ENCODE measurements around the gene SACS.
"Not testable (repeated sequence)": the region's sequence is repeated elsewhere in the genome, so short reads cannot be mapped to it uniquely, and the experiment has no call there.

SACS gene

GRCh38 chr13:23401156-23401555 lies 32.3 kb downstream of the SACS start:
- H3K9ac ChIP-seq (ENCODE audit: low read depth, low read length); H3K4me1 ChIP-seq (ENCODE audit: control insufficient read depth, insufficient read depth, low read length); H3K9me3 ChIP-seq (ENCODE audit: control insufficient read depth, insufficient read depth, low read length); H3K27me3 ChIP-seq (ENCODE audit: control insufficient read depth, insufficient read depth, low read length); H3K27ac ChIP-seq (ENCODE audit: low read depth, low read length); H3K4me3 ChIP-seq (ENCODE audit: low read depth, low read length); H3K36me3 ChIP-seq (ENCODE audit: control insufficient read depth, insufficient read depth, low read length): not testable (repeated sequence)

- Histone ChIP-seq H3K4me3 (ENCODE audit: low read depth, low read length) (no peak overlapping the region), H3K9ac (ENCODE audit: low read depth, low read length) (no peak overlapping the region), H3K9me3 (ENCODE audit: control insufficient read depth, insufficient read depth, low read length) (peaks cover 4% of the 10 kb centered on the region; the same call in 1 of the 2 replicates), H3K27me3 (ENCODE audit: control insufficient read depth, insufficient read depth, low read length) (no peaks in the 10 kb centered on the region), H3K27ac (ENCODE audit: low read depth, low read length) (no peak overlapping the region), H3K4me1 (ENCODE audit: control insufficient read depth, insufficient read depth, low read length) (no peaks in the 10 kb centered on the region), H3K36me3 (ENCODE audit: control insufficient read depth, insufficient read depth, low read length) (no peaks in the 10 kb centered on the region)
Measured at GRCh38 chr13:23399347-23399746, 34.2 kb downstream of the SACS start.

GRCh38 chr13:23394821-23395220 lies 38.7 kb downstream of the SACS start:
- Histone ChIP-seq H3K4me3 (ENCODE audit: low read depth, low read length) (no peak overlapping the region), H3K9ac (ENCODE audit: low read depth, low read length) (no peak overlapping the region), H3K27ac (ENCODE audit: low read depth, low read length) (no peak overlapping the region), H3K27me3 (ENCODE audit: control insufficient read depth, insufficient read depth, low read length) (no peaks in the 10 kb centered on the region), H3K9me3 (ENCODE audit: control insufficient read depth, insufficient read depth, low read length) (peaks cover 4% of the 10 kb centered on the region; the same call in 1 of the 2 replicates), H3K4me1 (ENCODE audit: control insufficient read depth, insufficient read depth, low read length) (no peaks in the 10 kb centered on the region), H3K36me3 (ENCODE audit: control insufficient read depth, insufficient read depth, low read length) (no peaks in the 10 kb centered on the region)

- H3K36me3 ChIP-seq (ENCODE audit: control insufficient read depth, insufficient read depth, low read length): no peaks in the 10 kb centered on the region
- no peak overlapping the region for H3K9ac ChIP-seq (ENCODE audit: low read depth, low read length)
- no peaks in the 10 kb centered on the region for H3K4me1 ChIP-seq (ENCODE audit: control insufficient read depth, insufficient read depth, low read length)
- no peak overlapping the region for H3K4me3 ChIP-seq (ENCODE audit: low read depth, low read length)
- no peaks in the 10 kb centered on the region for H3K9me3 ChIP-seq (ENCODE audit: control insufficient read depth, insufficient read depth, low read length)
- no peaks in the 10 kb centered on the region for H3K27me3 ChIP-seq (ENCODE audit: control insufficient read depth, insufficient read depth, low read length)
- no peak overlapping the region for H3K27ac ChIP-seq (ENCODE audit: low read depth, low read length)
Measured at GRCh38 chr13:23392925-23393645, 40.4 kb downstream of the SACS start.

GRCh38 chr13:23392313-23392712 lies 41.2 kb downstream of the SACS start:
- Histone ChIP-seq H3K4me3 (ENCODE audit: low read depth, low read length) (no peak overlapping the region), H3K4me1 (ENCODE audit: control insufficient read depth, insufficient read depth, low read length) (no peaks in the 10 kb centered on the region), H3K9me3 (ENCODE audit: control insufficient read depth, insufficient read depth, low read length) (no peaks in the 10 kb centered on the region), H3K27ac (ENCODE audit: low read depth, low read length) (no peak overlapping the region), H3K27me3 (ENCODE audit: control insufficient read depth, insufficient read depth, low read length) (no peaks in the 10 kb centered on the region), H3K9ac (ENCODE audit: low read depth, low read length) (no peak overlapping the region), H3K36me3 (ENCODE audit: control insufficient read depth, insufficient read depth, low read length) (no peaks in the 10 kb centered on the region)

GRCh38 chr13:23391752-23392151 lies 41.8 kb downstream of the SACS start:
- no peak overlapping the region for H3K27ac ChIP-seq (ENCODE audit: low read depth, low read length)
- H3K9me3 ChIP-seq (ENCODE audit: control insufficient read depth, insufficient read depth, low read length): no peaks in the 10 kb centered on the region
- no peaks in the 10 kb centered on the region for H3K36me3 ChIP-seq (ENCODE audit: control insufficient read depth, insufficient read depth, low read length)
- no peaks in the 10 kb centered on the region for H3K27me3 ChIP-seq (ENCODE audit: control insufficient read depth, insufficient read depth, low read length)
- no peak overlapping the region for H3K4me3 ChIP-seq (ENCODE audit: low read depth, low read length)
- H3K9ac ChIP-seq (ENCODE audit: low read depth, low read length): no peak overlapping the region
- H3K4me1 ChIP-seq (ENCODE audit: control insufficient read depth, insufficient read depth, low read length): no peaks in the 10 kb centered on the region

- no peak overlapping the region for H3K9ac ChIP-seq (ENCODE audit: low read depth, low read length)
Measured at GRCh38 chr13:23386533-23386932, 47.0 kb downstream of the SACS start.

GRCh38 chr13:23385931-23386330 lies 47.6 kb downstream of the SACS start:
- Histone ChIP-seq H3K4me3 (ENCODE audit: low read depth, low read length) (no peak overlapping the region), H3K4me1 (ENCODE audit: control insufficient read depth, insufficient read depth, low read length) (no peaks in the 10 kb centered on the region), H3K27ac (ENCODE audit: low read depth, low read length) (no peak overlapping the region), H3K36me3 (ENCODE audit: control insufficient read depth, insufficient read depth, low read length) (no peaks in the 10 kb centered on the region), H3K9me3 (ENCODE audit: control insufficient read depth, insufficient read depth, low read length) (no peaks in the 10 kb centered on the region), H3K9ac (ENCODE audit: low read depth, low read length) (no peak overlapping the region), H3K27me3 (ENCODE audit: control insufficient read depth, insufficient read depth, low read length) (no peaks in the 10 kb centered on the region)

More at GRCh38 chr13:23386533-23386932, 47.0 kb downstream of the SACS start:
- H3K9me3 ChIP-seq (ENCODE audit: control insufficient read depth, insufficient read depth, low read length): no peaks in the 10 kb centered on the region
- no peak overlapping the region for H3K27ac ChIP-seq (ENCODE audit: low read depth, low read length)
- H3K27me3 ChIP-seq (ENCODE audit: control insufficient read depth, insufficient read depth, low read length): no peaks in the 10 kb centered on the region
- H3K4me1 ChIP-seq (ENCODE audit: control insufficient read depth, insufficient read depth, low read length): no peaks in the 10 kb centered on the region
- no peak overlapping the region for H3K4me3 ChIP-seq (ENCODE audit: low read depth, low read length)
- H3K36me3 ChIP-seq (ENCODE audit: control insufficient read depth, insufficient read depth, low read length): no peaks in the 10 kb centered on the region

GRCh38 chr13:23384111-23384510 lies 49.4 kb downstream of the SACS start:
- H3K9me3 ChIP-seq (ENCODE audit: control insufficient read depth, insufficient read depth, low read length): no peaks in the 10 kb centered on the region
- peaks cover 13% of the 10 kb centered on the region for H3K4me1 ChIP-seq (ENCODE audit: control insufficient read depth, insufficient read depth, low read length)
- H3K4me3 ChIP-seq (ENCODE audit: low read depth, low read length): no peak overlapping the region
- H3K36me3 ChIP-seq (ENCODE audit: control insufficient read depth, insufficient read depth, low read length): no peaks in the 10 kb centered on the region
- no peaks in the 10 kb centered on the region for H3K27me3 ChIP-seq (ENCODE audit: control insufficient read depth, insufficient read depth, low read length)
- no peak overlapping the region for H3K27ac ChIP-seq (ENCODE audit: low read depth, low read length)
- no peak overlapping the region for H3K9ac ChIP-seq (ENCODE audit: low read depth, low read length)

- no peaks in the 10 kb centered on the region for H3K27me3 ChIP-seq (ENCODE audit: control insufficient read depth, insufficient read depth, low read length)
- no peak overlapping the region for H3K9ac ChIP-seq (ENCODE audit: low read depth, low read length)
- H3K4me1 ChIP-seq (ENCODE audit: control insufficient read depth, insufficient read depth, low read length): peaks cover 14% of the 10 kb centered on the region
- H3K4me3 ChIP-seq (ENCODE audit: low read depth, low read length): no peak overlapping the region
- no peaks in the 10 kb centered on the region for H3K36me3 ChIP-seq (ENCODE audit: control insufficient read depth, insufficient read depth, low read length)
- H3K27ac ChIP-seq (ENCODE audit: low read depth, low read length): no peak overlapping the region
- H3K9me3 ChIP-seq (ENCODE audit: control insufficient read depth, insufficient read depth, low read length): no peaks in the 10 kb centered on the region
Measured at GRCh38 chr13:23383151-23383550, 50.4 kb downstream of the SACS start.

- Histone ChIP-seq H3K27ac (ENCODE audit: low read depth, low read length) (no peak overlapping the region), H3K27me3 (ENCODE audit: control insufficient read depth, insufficient read depth, low read length) (no peaks in the 10 kb centered on the region), H3K9ac (ENCODE audit: low read depth, low read length) (no peak overlapping the region), H3K4me3 (ENCODE audit: low read depth, low read length) (no peak overlapping the region), H3K9me3 (ENCODE audit: control insufficient read depth, insufficient read depth, low read length) (no peaks in the 10 kb centered on the region), H3K4me1 (ENCODE audit: control insufficient read depth, insufficient read depth, low read length) (peaks cover 20% of the 10 kb centered on the region), H3K36me3 (ENCODE audit: control insufficient read depth, insufficient read depth, low read length) (no peaks in the 10 kb centered on the region)
Measured at GRCh38 chr13:23381866-23382265, 51.6 kb downstream of the SACS start.

All from HUES48 (cell line).